ENCODE measurements around the gene PRKCE.

The PRKCE gene

DNA sequence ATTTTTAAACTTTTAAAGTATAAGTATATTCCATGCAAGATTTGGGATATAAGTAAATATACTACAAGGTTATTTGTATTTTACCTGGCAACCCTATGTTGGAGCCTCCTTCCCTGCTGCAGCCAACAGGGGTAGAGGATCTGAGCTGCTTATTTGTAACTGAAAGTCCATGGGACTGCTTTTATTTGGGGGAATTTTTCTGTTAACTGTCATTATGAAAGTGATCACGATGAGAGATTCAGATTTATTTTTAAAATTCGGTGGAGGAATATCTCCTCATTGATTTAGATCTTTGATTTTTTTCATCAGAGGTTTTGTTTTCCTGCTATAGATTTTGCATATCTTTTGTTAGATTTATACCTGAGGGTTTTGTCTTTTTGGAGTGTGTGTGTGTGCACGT, 215.9 kb downstream of the PRKCE start:
- Mint-ChIP-seq H3K9me3 (no peaks in the 10 kb centered on the region), H3K4me1 (ENCODE audit: low read depth) (peaks cover 13% of the 10 kb centered on the region), H3K27me3 (peaks cover 2% of the 10 kb centered on the region), H3K27ac (no peak overlapping the region), H3K4me3 (no peak overlapping the region), H3K36me3 (ENCODE audit: low read depth) (no peaks in the 10 kb centered on the region)
- intact Hi-C loops (cut with micrococcal nuclease) = no loop called here

- peaks cover 10% of the 10 kb centered on the region for H3K4me1 Mint-ChIP-seq (ENCODE audit: low read depth)
- H3K4me3 Mint-ChIP-seq = no peak overlapping the region
- peaks cover 2% of the 10 kb centered on the region for H3K27me3 Mint-ChIP-seq
- no peaks in the 10 kb centered on the region for H3K9me3 Mint-ChIP-seq
- H3K27ac Mint-ChIP-seq = no peak overlapping the region
- intact Hi-C loops (cut with micrococcal nuclease) = no loop called here
- no peaks in the 10 kb centered on the region for H3K36me3 Mint-ChIP-seq (ENCODE audit: low read depth)
These were observed 216.3 kb downstream of the PRKCE start for GRCh38 chr2:45867800-45868199.

DNA sequence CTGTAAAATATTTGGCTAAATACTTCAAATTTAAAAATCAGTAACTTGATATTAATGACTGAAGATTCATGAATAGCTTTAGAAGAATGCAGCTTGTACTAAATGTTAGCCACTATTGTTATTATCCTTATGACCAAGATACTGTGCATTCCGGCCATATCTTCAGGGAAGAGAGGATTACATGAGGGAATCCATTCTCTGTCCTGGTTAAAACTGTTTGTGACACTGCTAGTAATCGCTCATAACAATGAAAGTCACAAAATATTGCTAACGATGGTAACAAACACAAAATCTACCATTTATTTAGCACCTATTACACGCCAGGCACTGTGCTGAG, 217.7 kb downstream of the PRKCE start:
- Mint-ChIP-seq H3K27ac (no peak overlapping the region), H3K27me3 (peaks cover 2% of the 10 kb centered on the region), H3K4me3 (no peak overlapping the region), H3K9me3 (no peaks in the 10 kb centered on the region), H3K36me3 (ENCODE audit: low read depth) (no peaks in the 10 kb centered on the region), H3K4me1 (ENCODE audit: low read depth) (no peaks in the 10 kb centered on the region)
- intact Hi-C loops (cut with micrococcal nuclease) = no loop called here

DNA sequence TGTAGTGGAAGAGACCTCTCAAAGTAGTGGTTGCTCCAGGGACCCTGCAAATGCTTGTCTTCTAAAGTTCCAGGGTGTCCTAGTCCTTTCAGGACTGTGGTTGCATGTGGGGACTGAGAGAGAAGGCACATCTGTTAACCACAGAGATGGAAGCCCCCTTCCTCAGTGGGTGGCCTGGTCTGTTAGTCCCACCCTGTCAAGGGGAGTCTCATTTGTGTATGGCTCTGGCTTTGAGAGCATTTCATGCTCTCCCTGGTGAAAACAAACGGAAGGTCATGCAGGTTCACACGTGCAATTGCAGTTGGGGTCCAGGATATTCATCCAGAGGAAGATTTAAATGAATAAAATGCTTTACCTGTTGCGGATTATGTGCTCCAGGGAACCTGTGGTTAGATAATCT, 219.6 kb downstream of the PRKCE start:
- intact Hi-C loops (cut with micrococcal nuclease) = no loop called here
- Mint-ChIP-seq H3K4me1 (ENCODE audit: low read depth) (no peaks in the 10 kb centered on the region), H3K36me3 (ENCODE audit: low read depth) (peaks cover 2% of the 10 kb centered on the region), H3K4me3 (no peak overlapping the region), H3K27me3 (peaks cover 2% of the 10 kb centered on the region), H3K9me3 (peaks cover 4% of the 10 kb centered on the region), H3K27ac (no peak overlapping the region)

DNA sequence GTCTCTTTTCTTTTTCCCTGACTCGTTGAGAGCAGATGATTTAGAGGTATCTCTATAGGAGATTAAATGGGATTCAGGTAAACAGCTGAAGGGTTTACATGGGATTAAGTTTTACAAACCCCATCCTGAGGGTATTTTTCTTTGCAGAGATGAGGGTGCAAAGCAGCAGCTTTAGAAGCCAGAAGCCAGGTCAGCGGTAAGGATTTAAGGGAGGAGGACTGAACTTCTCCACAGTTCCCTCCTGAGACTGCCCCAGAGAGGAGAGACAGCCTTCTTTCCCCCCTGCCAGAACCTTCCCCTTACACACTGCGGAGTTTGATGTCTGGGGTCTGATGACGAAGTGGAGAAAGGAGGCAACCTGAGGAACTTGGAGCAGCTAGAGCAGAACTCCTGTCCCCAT, 220.1 kb downstream of the PRKCE start:
- no peak overlapping the region for H3K27ac Mint-ChIP-seq

GRCh38 chr2:45872211-45872610, 220.7 kb downstream of the PRKCE start:
- no peak overlapping the region for H3K4me3 Mint-ChIP-seq
- intact Hi-C loops (cut with micrococcal nuclease) = no loop called here

More for the DNA sequence above, 220.1 kb downstream of the PRKCE start:
- Mint-ChIP-seq H3K9me3 (peaks cover 9% of the 10 kb centered on the region), H3K36me3 (ENCODE audit: low read depth) (peaks cover 7% of the 10 kb centered on the region), H3K4me1 (ENCODE audit: low read depth) (no peaks in the 10 kb centered on the region), H3K27me3 (peaks cover 2% of the 10 kb centered on the region), H3K4me3 (no peak overlapping the region)
- intact Hi-C loops (cut with micrococcal nuclease) = no loop called here

DNA sequence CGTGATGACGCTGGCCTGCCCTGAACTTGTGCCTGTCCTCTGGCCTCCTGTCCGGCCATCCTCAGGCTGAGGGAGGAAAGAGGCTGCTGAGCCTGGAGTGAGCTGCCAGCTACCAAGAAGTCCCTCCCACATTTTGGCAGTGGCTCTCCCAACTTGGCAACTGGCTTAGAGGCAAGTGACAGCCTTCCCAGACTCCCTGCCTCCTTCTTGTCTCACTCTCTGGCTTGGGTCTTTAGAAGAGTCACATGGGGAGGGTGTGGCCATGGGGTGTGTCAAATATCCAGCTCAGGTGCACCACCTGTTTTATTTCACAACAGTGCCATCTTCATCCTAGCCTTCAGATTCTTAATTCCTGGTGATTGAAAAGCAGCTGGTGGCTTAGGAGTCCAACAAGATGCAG, 222.9 kb downstream of the PRKCE start:
- Mint-ChIP-seq H3K36me3 (ENCODE audit: low read depth) (peaks cover 9% of the 10 kb centered on the region), H3K4me3 (no peak overlapping the region), H3K27ac (no peak overlapping the region), H3K4me1 (ENCODE audit: low read depth) (peaks cover 6% of the 10 kb centered on the region), H3K27me3 (peaks cover 2% of the 10 kb centered on the region), H3K9me3 (peaks cover 26% of the 10 kb centered on the region)
- intact Hi-C loops (cut with micrococcal nuclease) = no loop called here

More at GRCh38 chr2:45872211-45872610, 220.7 kb downstream of the PRKCE start:
- no peak overlapping the region for H3K27ac Mint-ChIP-seq
- peaks cover 2% of the 10 kb centered on the region for H3K27me3 Mint-ChIP-seq
- peaks cover 16% of the 10 kb centered on the region for H3K9me3 Mint-ChIP-seq
- H3K4me1 Mint-ChIP-seq (ENCODE audit: low read depth) = no peaks in the 10 kb centered on the region
- peaks cover 9% of the 10 kb centered on the region for H3K36me3 Mint-ChIP-seq (ENCODE audit: low read depth)

DNA sequence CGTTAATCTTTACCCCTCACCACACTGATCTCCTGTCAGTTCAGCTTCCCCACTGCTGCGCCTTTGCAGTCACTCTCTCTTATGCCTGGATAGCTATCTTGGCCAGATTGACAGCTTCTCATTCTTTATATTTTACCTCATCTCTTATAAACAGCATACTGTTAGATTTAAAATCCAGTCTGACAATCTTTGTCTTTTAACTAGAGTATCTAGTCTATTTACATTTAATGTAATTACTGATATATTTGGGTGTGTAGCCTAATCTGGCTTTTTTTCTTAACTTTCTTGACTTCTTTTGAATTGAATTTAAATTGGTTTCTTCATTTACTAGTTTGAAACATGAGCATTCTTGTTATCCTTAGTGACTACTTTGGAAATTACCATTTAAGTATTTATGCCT, 225.1 kb downstream of the PRKCE start:
- H3K36me3 Mint-ChIP-seq (ENCODE audit: low read depth) = peaks cover 9% of the 10 kb centered on the region
- no peaks in the 10 kb centered on the region for H3K27me3 Mint-ChIP-seq
- intact Hi-C loops (cut with micrococcal nuclease) = no loop called here
- no peak overlapping the region for H3K4me3 Mint-ChIP-seq
- no peak overlapping the region for H3K27ac Mint-ChIP-seq
- H3K9me3 Mint-ChIP-seq = peaks cover 26% of the 10 kb centered on the region
- peaks cover 6% of the 10 kb centered on the region for H3K4me1 Mint-ChIP-seq (ENCODE audit: low read depth)

- H3K4me3 Mint-ChIP-seq = no peak overlapping the region
- H3K27me3 Mint-ChIP-seq = no peaks in the 10 kb centered on the region
- H3K4me1 Mint-ChIP-seq (ENCODE audit: low read depth) = peaks cover 18% of the 10 kb centered on the region
- intact Hi-C loops (cut with micrococcal nuclease) = no loop called here
- H3K9me3 Mint-ChIP-seq = peaks cover 26% of the 10 kb centered on the region
- peaks cover 9% of the 10 kb centered on the region for H3K36me3 Mint-ChIP-seq (ENCODE audit: low read depth)
- no peak overlapping the region for H3K27ac Mint-ChIP-seq
These were observed 227.9 kb downstream of the PRKCE start for GRCh38 chr2:45879406-45879805.

DNA sequence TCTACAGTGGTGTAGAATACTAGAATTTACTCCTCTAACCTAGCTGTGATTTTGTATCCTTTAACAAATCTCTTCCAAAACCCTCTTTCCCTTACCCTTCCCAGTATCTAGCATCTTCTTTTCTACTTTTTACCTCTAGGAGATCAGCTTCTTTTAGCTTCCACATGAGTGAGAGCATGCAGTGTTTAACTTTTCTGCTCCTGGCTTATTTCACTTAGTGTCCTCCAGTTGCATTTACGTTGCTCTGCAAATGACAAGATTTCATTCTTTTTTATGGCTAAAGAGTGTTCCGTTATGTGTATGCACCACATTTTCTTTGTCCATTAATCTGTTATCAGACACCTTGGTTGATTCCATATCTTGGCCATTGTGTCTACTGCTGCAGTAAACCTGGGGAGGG, 228.5 kb downstream of the PRKCE start:
- no peak overlapping the region for H3K4me3 Mint-ChIP-seq
- peaks cover 22% of the 10 kb centered on the region for H3K4me1 Mint-ChIP-seq (ENCODE audit: low read depth)
- H3K9me3 Mint-ChIP-seq = peaks cover 26% of the 10 kb centered on the region
- intact Hi-C loops (cut with micrococcal nuclease) = no loop called here
- no peak overlapping the region for H3K27ac Mint-ChIP-seq
- peaks cover 9% of the 10 kb centered on the region for H3K36me3 Mint-ChIP-seq (ENCODE audit: low read depth)
- H3K27me3 Mint-ChIP-seq = no peaks in the 10 kb centered on the region

- peaks cover 37% of the 10 kb centered on the region for H3K4me1 Mint-ChIP-seq (ENCODE audit: low read depth)
- intact Hi-C loops (cut with micrococcal nuclease) = no loop called here
- peaks cover 11% of the 10 kb centered on the region for H3K9me3 Mint-ChIP-seq
- H3K27ac Mint-ChIP-seq = no peak overlapping the region
- no peak overlapping the region for H3K4me3 Mint-ChIP-seq
- peaks cover 2% of the 10 kb centered on the region for H3K27me3 Mint-ChIP-seq
- no peaks in the 10 kb centered on the region for H3K36me3 Mint-ChIP-seq (ENCODE audit: low read depth)
These were observed 230.6 kb downstream of the PRKCE start for GRCh38 chr2:45881970-45882581.

DNA sequence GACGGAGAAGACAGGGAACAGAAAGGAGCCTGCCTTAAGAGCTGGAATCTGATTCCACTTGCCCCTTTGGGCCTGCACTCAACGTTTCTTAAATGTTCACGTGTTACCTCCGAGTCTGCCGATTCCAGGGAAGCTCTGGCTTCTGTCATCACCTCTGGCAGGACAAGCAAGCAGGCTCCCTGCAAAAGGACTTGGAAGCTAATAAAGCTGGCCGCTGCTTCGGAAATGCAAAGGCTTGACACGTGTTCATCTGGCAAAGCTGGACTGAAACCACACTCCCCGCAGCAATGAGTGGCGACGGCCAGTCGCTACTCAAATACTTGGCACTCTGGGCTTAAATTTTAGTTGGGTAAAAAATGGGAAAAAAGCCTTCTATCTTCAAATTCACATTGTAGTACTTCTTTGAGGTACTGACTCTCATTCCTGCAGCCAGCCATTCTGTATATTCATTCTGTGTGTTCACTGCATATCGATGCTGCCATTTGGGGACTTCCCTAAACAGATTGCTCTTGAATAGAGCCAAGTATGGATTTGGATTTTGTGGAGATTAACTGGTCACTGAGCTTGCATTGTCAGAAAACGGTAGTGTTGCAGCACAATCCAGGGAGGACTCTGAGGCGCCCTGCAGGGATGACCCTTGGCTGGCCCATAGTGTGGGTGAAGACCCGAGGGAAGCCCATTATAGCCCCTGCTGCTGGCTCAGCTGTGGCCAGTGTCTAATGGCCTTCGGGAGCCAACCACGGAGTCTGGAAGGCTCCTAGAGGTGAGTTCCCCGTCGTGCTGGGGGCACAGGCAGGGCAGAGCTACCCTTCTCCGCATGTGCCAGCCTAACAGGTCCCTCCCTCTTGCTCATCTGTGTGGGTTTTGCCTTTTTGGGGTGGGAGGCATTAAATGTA, 231.5 kb downstream of the PRKCE start:
- peaks cover 42% of the 10 kb centered on the region for H3K4me1 Mint-ChIP-seq (ENCODE audit: low read depth)
- H3K27me3 Mint-ChIP-seq = peaks cover 2% of the 10 kb centered on the region
- intact Hi-C loops (cut with micrococcal nuclease) = no loop called here
- H3K27ac Mint-ChIP-seq = no peak overlapping the region
- H3K9me3 Mint-ChIP-seq = peaks cover 3% of the 10 kb centered on the region
- no peaks in the 10 kb centered on the region for H3K36me3 Mint-ChIP-seq (ENCODE audit: low read depth)
- H3K4me3 Mint-ChIP-seq = no peak overlapping the region

DNA sequence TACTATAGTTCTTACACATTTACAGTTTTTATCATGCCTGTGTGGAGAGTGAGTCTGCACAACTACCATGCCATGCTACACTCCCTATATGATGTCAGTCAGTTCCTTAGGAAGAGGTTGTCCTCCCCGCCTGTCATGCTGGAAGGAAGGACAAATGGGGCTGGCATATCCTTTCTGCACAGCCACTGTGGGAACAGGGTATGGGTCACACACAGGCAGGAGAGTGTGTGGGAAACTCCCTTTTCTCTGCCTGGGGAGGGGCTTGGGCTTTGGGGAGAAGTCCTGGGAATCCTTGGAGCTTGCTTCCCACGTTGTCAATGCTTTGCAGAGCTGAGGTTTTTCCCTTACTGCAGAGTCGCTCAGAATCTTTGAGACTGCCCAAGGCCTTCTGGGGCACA, 232.1 kb downstream of the PRKCE start:
- Mint-ChIP-seq H3K4me3 (no peak overlapping the region), H3K27me3 (peaks cover 2% of the 10 kb centered on the region), H3K27ac (no peak overlapping the region), H3K9me3 (no peaks in the 10 kb centered on the region), H3K4me1 (ENCODE audit: low read depth) (peaks cover 45% of the 10 kb centered on the region), H3K36me3 (ENCODE audit: low read depth) (no peaks in the 10 kb centered on the region)
- intact Hi-C loops (cut with micrococcal nuclease) = no loop called here

DNA sequence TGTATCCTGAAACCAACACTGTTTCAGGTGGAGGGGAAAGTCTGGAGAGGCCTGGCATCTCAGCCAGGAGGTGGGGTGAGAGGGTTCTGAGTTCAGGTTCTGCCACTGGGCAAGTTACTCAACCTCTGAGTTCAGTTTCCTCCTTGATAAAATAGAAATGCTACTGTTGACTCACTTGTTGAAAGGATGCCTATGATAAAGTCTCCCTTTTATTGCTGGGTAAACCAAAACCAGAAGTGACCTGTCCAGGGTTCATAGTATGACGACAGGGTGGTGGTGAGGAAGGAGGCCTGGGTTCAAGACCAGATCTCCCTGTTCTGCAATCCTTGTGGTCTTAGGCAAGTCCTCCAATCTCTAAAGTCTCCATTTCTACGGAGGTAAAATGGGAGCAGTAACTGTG, 232.7 kb downstream of the PRKCE start:
- intact Hi-C loops (cut with micrococcal nuclease) = no loop called here
- H3K27ac Mint-ChIP-seq = no peak overlapping the region

More for the DNA sequence above, 232.7 kb downstream of the PRKCE start:
- no peak overlapping the region for H3K4me3 Mint-ChIP-seq
- H3K4me1 Mint-ChIP-seq (ENCODE audit: low read depth) = peaks cover 50% of the 10 kb centered on the region
- H3K9me3 Mint-ChIP-seq = no peaks in the 10 kb centered on the region
- peaks cover 2% of the 10 kb centered on the region for H3K27me3 Mint-ChIP-seq
- no peaks in the 10 kb centered on the region for H3K36me3 Mint-ChIP-seq (ENCODE audit: low read depth)
